ENCODE data around the gene NOL9.
"Not testable (repeated sequence)": the region's sequence is repeated elsewhere in the genome, so short reads cannot be mapped to it uniquely, and the experiment has no call there.

Gene NOL9

DNA sequence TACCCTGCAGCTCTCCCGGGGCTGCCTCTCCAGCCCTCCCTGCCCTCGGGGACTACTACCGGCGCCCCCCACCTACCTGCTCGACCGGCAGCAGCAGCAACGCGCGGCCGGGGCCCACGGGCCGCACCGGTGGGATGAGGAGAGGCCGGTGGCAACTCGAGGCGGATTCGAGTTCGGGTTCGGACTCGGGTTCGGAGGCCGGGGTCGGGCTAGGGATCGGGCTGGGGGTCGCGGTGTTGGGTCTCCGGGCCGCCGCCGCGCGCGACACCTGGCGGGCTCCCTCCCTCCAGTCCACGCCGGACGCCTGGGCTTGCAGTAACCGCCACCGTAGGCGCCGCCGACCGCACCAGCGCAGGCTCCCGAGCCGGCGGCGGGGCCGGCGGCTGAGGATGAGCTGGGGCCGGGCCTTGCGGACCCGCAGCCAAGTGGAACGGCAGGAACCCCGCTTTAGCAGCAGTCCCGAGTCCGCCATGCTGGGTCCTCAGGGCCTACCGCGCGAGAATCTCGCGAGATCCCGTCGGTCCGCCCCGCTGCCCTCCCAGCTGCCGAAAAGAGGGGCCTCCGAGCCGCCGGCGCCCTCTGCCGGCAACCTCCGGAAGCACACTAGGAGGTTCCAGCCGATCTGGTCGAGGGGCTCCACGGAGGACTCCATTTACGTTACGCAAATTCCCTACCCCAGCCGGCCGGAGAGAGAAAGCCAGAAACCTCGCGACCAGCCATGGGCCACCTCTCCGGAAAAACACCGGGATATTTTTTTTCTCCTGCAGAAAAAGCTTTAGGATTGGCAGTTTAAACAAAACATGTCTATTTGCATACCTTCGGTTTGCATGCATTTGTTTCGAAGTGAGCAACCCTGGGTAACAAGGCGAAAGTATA, at the start of gene NOL9:
TSS of gene NOL9 (minus strand) at position 483 of the 876 bp plus-strand sequence. CDS start at position 472, 11 bp downstream.
- peak; percentile 35 to 90 (median 84) for DNase-seq

DNA sequence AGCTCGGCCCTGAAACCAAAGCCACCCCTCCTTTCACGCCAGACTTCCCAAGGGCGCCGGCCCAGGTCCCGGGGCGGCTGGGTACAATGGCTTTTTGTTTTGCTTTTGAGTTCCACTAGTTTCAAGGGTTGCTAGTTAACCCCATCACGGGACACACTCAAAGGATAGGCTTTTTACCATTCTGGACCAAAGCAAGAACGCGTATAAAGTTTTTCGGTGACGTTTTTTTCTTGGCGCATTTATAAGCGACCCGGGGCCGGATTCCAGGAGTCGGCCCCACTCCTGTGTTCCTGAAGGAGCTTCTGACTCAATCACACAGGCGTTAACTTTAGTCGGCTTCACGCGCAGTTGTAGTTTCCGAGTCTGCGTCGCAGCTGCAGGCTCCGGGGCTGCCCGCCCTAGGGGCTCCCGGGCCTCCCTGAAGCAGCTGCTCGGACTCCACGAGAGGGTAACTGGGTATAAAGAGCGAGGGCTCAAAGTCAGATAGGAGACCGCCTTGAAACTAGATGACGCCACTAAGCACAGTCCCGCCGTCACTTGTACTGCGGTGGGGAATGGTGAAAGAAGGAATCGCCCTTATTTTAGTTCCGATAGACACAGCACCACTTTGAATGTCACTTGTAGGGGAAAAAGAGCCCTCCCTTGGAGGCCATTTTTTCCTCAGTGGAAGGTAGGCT, 49.1 kb upstream of the NOL9 start:
- DNase-seq, result peak in 10 of 14 donors; percentile 66 to 95 (median 89)

DNA sequence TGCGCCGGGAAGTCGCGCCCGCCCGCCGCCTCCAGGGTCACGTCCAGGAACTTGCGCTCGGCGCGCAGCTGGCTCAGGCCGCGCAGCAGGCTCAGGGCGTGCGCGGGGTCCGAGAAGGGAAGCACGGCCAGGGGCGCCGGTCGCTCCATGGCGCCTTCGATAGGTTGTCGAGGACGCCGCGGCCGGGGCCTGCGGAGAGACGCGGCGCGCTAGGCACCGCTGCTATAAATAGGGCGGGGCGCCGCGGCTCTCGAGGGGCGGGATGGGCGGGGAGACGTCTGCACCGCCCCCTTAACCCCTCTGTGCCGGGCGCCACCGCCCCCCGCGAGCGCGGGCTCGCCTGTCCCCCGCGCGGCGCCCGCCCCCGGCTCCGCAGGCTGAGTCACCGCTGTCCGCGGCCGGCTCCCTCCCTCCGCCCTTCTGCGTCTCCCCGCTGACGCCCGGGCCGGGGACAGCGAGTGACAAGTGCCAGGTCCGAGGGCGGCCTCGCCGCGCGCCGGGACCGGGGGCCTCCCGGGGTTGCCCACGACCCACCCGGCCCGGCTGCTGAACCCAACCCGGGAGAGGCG, 48.4 kb upstream of the NOL9 start, which contains the start of gene KLHL21:
TSS of gene KLHL21 (minus strand) at position 201 of the 569 bp plus-strand sequence. CDS start at position 149, 52 bp downstream.
- DNase-seq, result peak in 12 of 14 donors; percentile 66 to 95 (median 90)

DNA sequence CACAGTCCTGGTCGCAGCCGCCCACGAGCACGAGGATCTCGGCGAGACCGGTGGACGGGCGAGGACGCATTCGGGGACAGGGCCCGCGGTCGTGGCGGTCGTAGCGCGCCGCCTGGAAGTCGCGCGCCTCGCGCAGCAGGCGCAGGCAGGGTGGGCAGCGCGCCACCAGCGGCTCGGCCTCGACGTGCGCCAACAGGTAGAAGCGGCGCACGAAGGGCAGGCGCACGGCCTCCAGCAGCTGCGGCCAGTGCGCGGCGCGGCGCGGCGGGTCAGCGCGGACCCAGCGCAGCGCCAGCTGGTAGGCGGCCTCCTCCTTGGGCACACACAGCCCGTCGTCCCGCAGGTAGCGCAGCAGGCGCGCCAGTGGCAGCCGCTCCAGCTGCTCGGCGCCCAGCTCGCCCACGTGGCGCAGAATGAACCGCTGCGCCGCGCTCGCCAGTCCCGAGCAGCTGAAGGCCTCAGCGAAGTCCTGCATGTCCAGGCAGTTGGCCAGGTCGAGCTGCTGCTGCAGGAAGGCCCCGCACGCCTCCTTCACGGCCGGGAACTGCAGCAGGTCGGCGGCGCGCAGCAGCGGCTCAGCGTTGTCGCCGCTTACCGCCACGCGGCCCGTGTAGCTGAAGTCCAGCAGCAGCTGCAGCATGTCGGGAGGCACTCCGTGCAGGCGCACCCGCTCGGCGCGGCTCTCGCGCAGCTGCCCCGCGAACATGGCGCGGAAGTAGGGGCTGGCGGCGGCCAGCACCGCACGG, 47.8 kb upstream of the NOL9 start:
- peak in 6 of 14 donors; percentile 38 to 79 (median 64) for DNase-seq

DNA sequence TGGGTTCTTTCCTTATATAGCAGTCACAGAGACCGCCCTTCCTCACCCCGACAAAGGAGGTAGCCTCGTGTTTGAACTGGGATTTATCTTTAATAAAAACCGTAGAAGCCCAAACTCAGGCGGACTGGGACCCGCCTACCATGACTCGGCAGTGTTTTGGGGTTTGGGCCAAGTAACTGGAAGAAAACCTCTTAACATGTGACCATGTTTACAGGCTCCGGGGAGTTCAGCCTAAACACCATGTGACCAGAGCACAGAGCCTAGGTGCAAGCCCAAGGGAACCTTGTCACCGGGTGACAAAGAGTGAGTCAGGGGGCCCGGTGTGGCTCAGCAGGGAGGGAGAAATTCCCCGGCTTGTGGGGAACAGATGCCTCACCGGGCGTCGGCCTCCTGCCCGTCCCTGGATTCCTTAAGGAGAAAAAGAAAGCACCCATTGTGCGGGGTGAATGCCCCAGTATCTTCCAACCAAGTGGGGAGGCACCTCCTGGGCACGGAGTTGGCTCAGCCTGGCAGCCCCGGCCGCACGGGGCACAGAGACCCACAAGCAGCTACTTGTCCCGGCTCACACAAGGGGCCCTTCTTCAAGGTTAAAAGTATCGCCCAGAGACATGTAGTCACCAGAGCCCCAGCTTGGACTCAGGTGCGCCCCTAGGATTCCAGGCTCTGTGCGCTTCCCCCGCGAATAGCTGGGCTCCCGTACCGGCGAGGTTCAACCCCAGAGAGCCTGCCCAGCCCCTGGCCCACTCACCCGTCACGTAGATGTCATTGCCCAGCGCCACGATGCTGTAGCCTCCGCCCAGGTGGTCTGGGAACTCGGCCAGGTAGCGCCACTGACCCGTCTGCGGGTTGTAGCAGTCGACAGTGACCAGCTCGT, 47.0 kb upstream of the NOL9 start:
- DNase-seq, result peak in 12 of 14 donors; percentile 60 to 84 (median 70)

- DNase-seq, result peak in 3 of 14 donors; percentile 29 to 80 (median 52)
Measured at GRCh38 chr1:6600410-6601048, 46.2 kb upstream of the NOL9 start.

GRCh38 chr1:6599991-6600390, 45.7 kb upstream of the NOL9 start:
- DNase-seq, result not testable (repeated sequence)

- DNase-seq, result peak in 1 of 14 donors; percentile 25
Measured at GRCh38 chr1:6599141-6599975, 45.0 kb upstream of the NOL9 start.

- DNase-seq, result no peak
Measured at GRCh38 chr1:6597777-6598131, 43.4 kb upstream of the NOL9 start.

DNA sequence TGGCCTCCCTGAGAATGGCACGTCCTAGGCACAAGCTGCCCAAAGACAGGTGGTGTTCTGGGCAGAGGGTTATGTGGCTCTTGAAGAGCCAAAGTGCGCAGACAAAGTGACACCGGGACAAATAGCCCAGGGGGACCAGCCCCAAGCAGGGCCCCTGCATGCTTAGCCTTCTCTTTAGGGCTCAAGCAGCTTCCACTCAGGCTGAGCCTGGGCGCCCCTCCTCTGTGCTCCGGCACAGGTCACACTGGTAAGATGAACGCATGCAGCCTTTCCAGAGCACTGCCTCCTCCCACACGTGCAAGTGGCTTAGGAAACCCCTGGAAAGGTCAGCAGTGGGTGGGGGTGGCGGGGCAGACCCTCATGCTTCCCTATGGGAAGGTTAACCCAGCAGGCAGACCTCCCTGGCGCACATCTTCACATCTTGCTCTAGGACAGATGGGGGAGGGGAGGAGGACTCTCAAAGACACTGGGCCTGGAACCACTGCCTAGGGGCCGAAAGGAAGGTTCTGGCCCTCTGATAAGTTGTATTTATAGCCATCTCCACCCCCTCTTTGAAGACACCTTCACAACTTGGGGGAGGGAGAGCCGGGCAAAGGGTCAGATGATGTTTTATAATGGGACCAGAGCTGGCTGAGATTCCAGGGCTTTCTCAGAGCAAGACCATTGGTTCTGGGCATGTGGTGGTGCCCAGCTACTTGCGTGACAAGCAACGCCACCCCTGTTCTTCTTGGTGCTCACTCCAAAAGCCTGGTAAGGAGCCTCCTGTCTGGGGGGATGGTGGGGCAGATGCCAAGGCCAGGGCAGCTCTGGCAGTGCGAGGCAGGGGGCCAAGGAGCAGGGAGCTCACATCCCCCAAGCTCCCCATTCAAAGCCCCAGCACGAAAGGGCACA, 42.8 kb upstream of the NOL9 start:
- no peak for DNase-seq

DNA sequence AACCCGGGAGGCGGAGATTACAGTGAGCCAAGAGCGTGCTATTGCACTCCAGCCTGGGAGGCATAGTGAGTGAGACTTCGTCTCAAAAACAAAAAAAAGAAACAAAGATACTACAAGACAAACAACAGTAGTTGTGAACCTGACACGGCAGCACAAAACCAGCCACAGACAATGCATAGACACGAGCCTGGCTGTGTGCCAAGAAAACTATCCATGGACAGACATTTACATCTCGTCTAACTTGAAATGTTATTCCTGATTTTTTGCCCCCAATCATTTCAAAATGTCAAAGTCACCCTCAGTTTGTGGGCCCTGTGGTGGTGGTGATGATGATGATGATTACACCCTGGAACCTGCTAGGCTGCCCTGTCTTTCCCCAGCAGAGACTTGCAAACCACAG, 42.0 kb upstream of the NOL9 start:
- DNase-seq, result no peak

DNA sequence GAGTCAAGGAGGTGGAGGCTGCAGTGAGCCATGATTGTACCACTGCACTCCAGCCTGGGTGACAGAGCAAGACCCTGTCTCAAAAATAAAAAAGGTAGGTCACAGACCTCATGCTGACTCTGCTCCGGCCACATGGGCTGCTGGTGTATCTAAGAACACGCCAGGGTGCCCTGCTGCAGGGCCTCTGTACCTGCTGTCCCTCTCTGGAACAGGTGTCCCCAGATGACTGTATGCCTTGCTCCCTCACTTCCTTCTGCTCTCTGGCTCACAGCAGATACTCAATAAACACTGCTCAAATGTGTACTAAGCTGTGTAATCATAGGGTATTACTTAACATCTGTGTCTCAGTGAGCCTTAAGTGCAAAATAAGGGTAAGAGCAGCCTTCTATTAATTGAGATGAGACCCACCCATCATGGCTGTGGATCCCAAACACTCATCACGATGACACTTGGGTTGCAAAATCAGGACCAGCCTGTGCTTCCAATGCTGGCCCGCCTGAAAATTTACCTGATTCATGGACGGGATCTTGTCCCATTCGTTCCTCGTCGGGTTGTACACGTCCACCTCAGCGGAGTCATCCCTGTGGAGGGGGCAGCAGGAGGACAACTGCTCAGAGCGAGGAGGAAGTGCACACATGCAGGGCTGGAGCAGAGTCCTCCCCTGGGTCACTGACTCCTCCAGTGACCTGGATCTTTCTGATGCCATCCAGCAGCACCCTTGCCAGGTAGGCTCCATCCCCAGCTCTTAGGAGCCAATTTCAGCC, 40.8 kb upstream of the NOL9 start:
- no peak for DNase-seq

DNA sequence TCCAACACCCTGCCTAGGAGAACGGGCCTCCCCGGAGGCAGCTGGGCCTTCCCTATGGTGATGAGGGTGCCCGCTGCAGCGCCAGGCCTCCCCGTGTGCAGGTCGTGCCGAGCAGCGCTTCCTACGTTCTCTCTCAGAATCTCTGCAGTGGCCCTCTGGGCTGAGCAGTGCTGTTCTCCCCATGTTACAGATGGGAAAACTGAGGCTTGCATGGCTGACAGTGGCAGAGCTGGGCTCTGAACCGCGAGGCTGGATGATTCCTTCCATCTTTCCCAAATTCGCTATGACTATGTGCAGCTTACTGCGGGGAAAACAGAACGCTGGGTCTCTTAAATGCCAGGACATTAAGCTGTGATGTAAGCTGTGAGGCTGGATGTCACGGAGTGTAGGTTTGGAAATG, 39.5 kb upstream of the NOL9 start:
- no peak for DNase-seq

GRCh38 chr1:6592865-6593593, 38.7 kb upstream of the NOL9 start:
- no peak for DNase-seq

DNA sequence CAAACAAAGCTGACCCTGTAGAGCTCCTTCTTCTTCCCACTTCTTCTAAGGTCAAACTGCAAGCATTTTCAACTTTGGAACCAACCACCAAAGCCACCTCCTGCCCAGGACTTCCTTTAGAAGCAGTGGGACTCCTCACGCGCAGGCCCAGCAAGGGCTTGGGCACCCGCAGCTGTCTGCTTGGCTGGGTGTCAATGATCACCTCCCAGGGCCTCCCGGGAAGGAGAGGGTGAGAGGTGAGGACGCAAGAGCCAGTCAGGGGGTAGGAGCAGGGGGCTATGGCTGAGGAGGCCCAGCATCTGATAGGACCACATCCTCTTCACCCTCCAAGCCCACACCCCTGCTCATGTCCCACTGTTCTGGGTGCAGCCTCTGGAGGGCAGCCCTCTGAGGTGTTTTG, 38.1 kb upstream of the NOL9 start:
- no peak for DNase-seq

DNA sequence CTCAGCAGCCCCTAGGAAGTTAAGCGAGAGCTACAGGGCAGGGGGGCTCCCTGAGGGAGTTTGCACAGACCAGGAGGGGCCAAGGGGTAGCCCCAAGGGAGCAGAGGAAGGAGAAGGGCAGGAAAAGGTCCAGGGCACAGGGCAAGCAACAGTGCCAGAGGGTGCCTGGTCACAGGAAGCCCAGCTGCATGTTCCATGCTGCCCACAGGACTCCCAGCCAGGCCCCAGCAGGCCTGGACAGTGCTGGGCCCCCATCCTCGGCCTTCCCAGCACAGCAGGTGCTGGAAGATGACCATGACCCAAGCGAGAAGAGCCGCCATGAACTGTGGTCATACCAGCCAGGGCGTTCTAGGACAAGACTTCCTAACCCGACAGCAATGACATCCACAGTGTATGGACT, 37.3 kb upstream of the NOL9 start:
- DNase-seq, result no peak

DNA sequence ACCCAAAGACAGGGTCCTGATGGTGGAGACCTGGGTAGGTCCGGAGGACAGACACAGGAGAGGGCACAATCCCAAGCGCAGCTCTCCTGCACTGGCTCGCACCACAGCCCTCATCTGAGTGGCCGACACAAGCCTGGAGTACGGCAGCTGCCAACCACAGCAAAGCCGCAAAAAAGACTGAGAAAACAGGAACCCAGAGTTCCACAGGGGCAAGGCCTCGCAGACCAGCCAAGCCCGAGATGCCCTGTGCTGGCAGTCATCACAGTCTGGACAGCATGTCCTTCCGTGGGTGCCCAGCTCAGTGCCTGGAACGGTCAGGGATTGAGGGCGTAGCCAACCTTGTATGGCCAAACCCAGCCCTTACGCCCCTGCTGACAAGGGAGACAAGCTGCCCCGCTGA, 36.9 kb upstream of the NOL9 start:
- DNase-seq, result peak in 2 of 14 donors; percentile 27 to 42
